GM18511 (cell line): ENCODE results near the gene OSBPL2.
A peak's percentile ranks its signal among the peaks of the same experiment; 100 is the strongest.

Experiments used
- ATAC-seq: cut with Tn5 transposase; IDR thresholded peaks from one replicate; pipeline ENCODE4 v1.9.1; 2021; ENCODE audit warnings: mild to moderate bottlenecking, moderate library complexity; ENCODE audit not compliant: unreplicated experiment

Gene OSBPL2

GRCh38 chr20:62248890-62249560 is 10.7 kb downstream of the OSBPL2 start:
- no peak for ATAC-seq

GRCh38 chr20:62252342-62252966 is 14.1 kb downstream of the OSBPL2 start:
- no peak for ATAC-seq

- ATAC-seq: no peak
Observed at GRCh38 chr20:62253398-62253797, 15.1 kb downstream of the OSBPL2 start.

- no peak for ATAC-seq
Observed at GRCh38 chr20:62254021-62254724, 15.9 kb downstream of the OSBPL2 start.

GRCh38 chr20:62255976-62256375 is 17.7 kb downstream of the OSBPL2 start:
- ATAC-seq: no peak

- no peak for ATAC-seq
Observed at GRCh38 chr20:62258499-62259293, 20.4 kb downstream of the OSBPL2 start.

GRCh38 chr20:62259294-62259565 is 20.9 kb downstream of the OSBPL2 start:
- no peak for ATAC-seq

GRCh38 chr20:62262064-62262463 is 23.7 kb downstream of the OSBPL2 start:
- ATAC-seq: no peak

GRCh38 chr20:62263396-62263795 is 25.1 kb downstream of the OSBPL2 start:
- ATAC-seq: no peak

- ATAC-seq: no peak
Observed at GRCh38 chr20:62265365-62265764, 27.0 kb downstream of the OSBPL2 start.

- no peak for ATAC-seq
Observed at GRCh38 chr20:62266340-62266739, 28.0 kb downstream of the OSBPL2 start.

- no peak for ATAC-seq
Observed at GRCh38 chr20:62266851-62267250, 28.5 kb downstream of the OSBPL2 start.

GRCh38 chr20:62267543-62267942 is 29.2 kb downstream of the OSBPL2 start:
- no peak for ATAC-seq

- ATAC-seq: no peak
Observed at GRCh38 chr20:62268228-62268900, 30.0 kb downstream of the OSBPL2 start.

- ATAC-seq: no peak
Observed at GRCh38 chr20:62269378-62269777, 31.1 kb downstream of the OSBPL2 start.

GRCh38 chr20:62269871-62270270 is 31.6 kb downstream of the OSBPL2 start:
- no peak for ATAC-seq

- ATAC-seq: no peak
Observed at GRCh38 chr20:62272200-62272599, 33.9 kb downstream of the OSBPL2 start.

GRCh38 chr20:62273416-62273815 is 35.1 kb downstream of the OSBPL2 start:
- no peak for ATAC-seq

GRCh38 chr20:62274332-62274950 is 36.1 kb downstream of the OSBPL2 start:
- peak; percentile 66 for ATAC-seq

- no peak for ATAC-seq
Observed at GRCh38 chr20:62275219-62275618, 36.9 kb downstream of the OSBPL2 start.

- ATAC-seq: no peak
Observed at GRCh38 chr20:62276439-62276838, 38.1 kb downstream of the OSBPL2 start.
